Adrenal gland (tissue), 12 donors: ENCODE data around the gene C15orf61. TPM values are rescaled to one million over a fixed set of nuclear protein-coding genes. Genes with fewer than 3 reads are reported as not detected.

ENCODE experiments used
- DNase-seq, 7 donors: peaks; one replicate each; pipeline ENCODE4 v3.0.0-alpha.2; 2019 to 2020
- H3K27ac ChIP-seq, 5 donors: fragments of 200-600 bp; sonication (generic) in 4 of 5; 1 replicate in 3 of 5; 2 replicates in 2 of 5; pipeline versions ENCODE4 v1.5.1 to v1.8.0; 2016 to 2020; ENCODE audit warnings: mild to moderate bottlenecking in 1 of 5
- H3K27me3 ChIP-seq: fragments of 200-600 bp; 2 replicates; pipeline ENCODE4 v1.8.0; 2021
- H3K36me3 ChIP-seq, 2 donors: fragments of 200-600 bp; replicated peaks in 1 of 2; 1 replicate in 1 of 2; 2 replicates in 1 of 2; pipeline versions ENCODE4 v1.5.1 to v1.8.0; 2018 to 2022
- H3K4me1 ChIP-seq, 2 donors: fragments of 200-600 bp; replicated peaks in 1 of 2; 1 replicate in 1 of 2; 2 replicates in 1 of 2; pipeline versions ENCODE4 v1.5.1 to v1.8.0; 2018 to 2021
- H3K4me3 ChIP-seq, 4 donors: fragments of 200-600 bp; sonication (generic) in 3 of 4; one replicate each; pipeline ENCODE4 v1.5.1; 2016 to 2018
- H3K9me3 ChIP-seq, 3 donors: fragments of 200-600 bp; sonication (generic) in 1 of 3; replicated peaks in 1 of 3; 1 replicate in 2 of 3; 2 replicates in 1 of 3; pipeline versions ENCODE4 v1.5.1 to v1.8.0; 2016 to 2021
- POLR2A ChIP-seq, 2 donors: fragments of 450-650 bp; IDR thresholded peaks; one replicate each; pipeline ENCODE4 v1.6.1; 2017; ENCODE audit warnings: antibody characterized with exemption in 2 of 2, mild to moderate bottlenecking in 2 of 2, moderate library complexity in 1 of 2
- WGBS, 4 donors: extraction: QIAGEN DNeasy Blood & Tissue Kit in 2 of 4; methylation state at CpG; one replicate each; pipeline versions ENCODE4 v1.1.5 to v1.1.7; 2013 to 2017; 5-methylcytosine and 5-hydroxymethylcytosine counted together
- intact Hi-C, 2 donors: fragments of 100-400 bp; cut with DNase I; formaldehyde crosslinking; loops; one replicate each; pipeline versions ENCODE4 v1.14.1 to v1.15.0; 2022 to 2023
- polyA plus RNA-seq, 3 donors: library from polyadenylated mRNA; stranded (reverse); fragments of 200-250 nt in 2 of 3; fragments of 350-450 nt in 1 of 3; fragmentation: Illumina TruSeq in 1 of 3; extraction: RNeasy Lipid Tissue Mini Kit (QIAGEN cat#74804) in 1 of 3; gene quantifications; one replicate each; pipeline ENCODE4 v1.2.3, GENCODE V29; 2013 to 2014
- total RNA-seq, 9 donors: library from RNA; depleted of rRNA in 4 of 9; stranded (reverse); fragments of >200 nt in 4 of 9; fragments of 120-200 nt in 1 of 9; fragmentation: NEBNext Ultra II Directional in 1 of 9; extraction: Animal tissue kit (Norgen Biotek cat#: 25700) in 1 of 9; gene quantifications; one replicate each; pipeline versions ENCODE4 v1.1.0 to v1.2.4, GENCODE V29; 2013 to 2023
- TF ChIP-seq, protein P1 (sequence below), 6 experiments: fragments of 450-650 bp in 4 of 6; fragments of 200-600 bp in 2 of 6; sonication (generic) in 1 of 6; IDR thresholded peaks; 1 replicate in 5 of 6; 2 replicates in 1 of 6; pipeline versions ENCODE4 v1.5.1 to v1.8.0; 2016 to 2021; ENCODE audit warnings: antibody characterized with exemption in 6 of 6, mild to moderate bottlenecking in 2 of 6, moderate library complexity in 1 of 6
- donor health status: healthy with polysubstance abuse.
- donor health status: Bipolar disorder and iron deficiency.
- donor health status: DM: yes; HTN: yes; CAD: no.
- donor health status: DM: no; HTN: no; CAD: no.
- donor health status: DM: no; HTN: no; CAD: no.
- donor health status: DM: yes; HTN: yes; CAD: no.

Gene C15orf61
- total and polyA plus RNA-seq, 12 donors, result 1.2 to 8.3 (median 4.3) TPM

DNA sequence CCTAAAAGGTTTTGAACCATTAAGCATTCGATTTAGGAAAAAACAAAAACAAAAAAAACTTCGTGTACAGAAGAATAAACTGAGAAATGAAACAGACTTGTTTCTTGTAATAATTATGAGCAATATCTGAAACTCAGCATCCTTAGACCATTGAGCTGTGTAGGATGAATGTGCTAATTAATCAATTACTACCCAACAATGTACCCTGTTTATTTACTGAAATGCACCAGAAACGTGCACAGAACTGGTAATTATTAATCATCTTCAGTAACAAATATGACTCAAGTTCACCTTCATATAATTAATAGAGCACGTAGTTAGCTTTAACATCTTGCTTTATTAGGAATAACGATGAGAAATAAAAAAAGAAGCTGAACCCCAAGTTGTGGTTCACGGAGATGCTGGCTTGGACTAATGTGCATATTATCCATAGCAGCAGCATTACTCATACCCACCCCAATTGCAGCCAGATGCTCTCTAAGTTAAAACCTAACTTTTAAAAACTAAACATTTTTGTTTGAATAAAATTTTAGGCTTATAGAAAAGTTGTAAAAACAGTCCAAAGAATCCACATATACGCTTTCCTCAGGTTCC, 10.2 kb upstream of the C15orf61 start:
- 87 to 92% (median 90%) methylated on average over 7 of the region's 7 CpGs for WGBS, 4 donors
- DNase-seq, result no peak
- no peak for TF ChIP-seq POLR2A (IDR thresholded peaks at IDR 0.05)
- peaks cover 0 to 6% of the 10 kb centered on the region in 2 donors for H3K4me1 ChIP-seq
- H3K4me3 ChIP-seq, result no peak overlapping the region
- H3K27me3 ChIP-seq, result no peaks in the 10 kb centered on the region
- no peaks in the 10 kb centered on the region for H3K9me3 ChIP-seq
- H3K27ac ChIP-seq, result no peak overlapping the region
- intact Hi-C loops, result loop anchor here in 1 of 2 donors (10.0 kb wide), 1 partner anchor 324 kb away; no protein-coding TSS in a partner anchor
- H3K36me3 ChIP-seq, result no peaks in the 10 kb centered on the region

DNA sequence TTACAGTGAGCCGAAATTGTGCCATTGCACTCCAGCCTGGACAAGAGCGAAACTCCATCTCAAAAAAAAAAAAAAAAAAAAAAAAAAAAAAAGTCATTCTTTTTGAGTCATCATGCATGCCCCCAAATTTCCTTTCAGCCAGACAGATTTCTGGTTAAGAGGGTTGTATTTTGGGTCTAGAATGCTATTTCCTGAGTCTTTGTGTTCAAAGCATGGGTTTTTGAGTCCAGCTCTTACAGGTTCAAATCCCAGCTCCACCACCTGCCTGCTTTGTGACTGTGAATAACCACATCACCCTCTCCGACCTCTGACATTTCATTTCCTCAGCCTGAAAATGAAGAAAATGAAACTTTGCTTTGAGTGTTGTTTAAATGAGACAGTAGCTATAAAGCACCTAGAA, 9.3 kb upstream of the C15orf61 start:
- H3K36me3 ChIP-seq, result no peaks in the 10 kb centered on the region
- WGBS, 4 donors, result 91 to 98% (median 93%) methylated on average over 3 of the region's 3 CpGs
- H3K27ac ChIP-seq, result no peak overlapping the region

DNA sequence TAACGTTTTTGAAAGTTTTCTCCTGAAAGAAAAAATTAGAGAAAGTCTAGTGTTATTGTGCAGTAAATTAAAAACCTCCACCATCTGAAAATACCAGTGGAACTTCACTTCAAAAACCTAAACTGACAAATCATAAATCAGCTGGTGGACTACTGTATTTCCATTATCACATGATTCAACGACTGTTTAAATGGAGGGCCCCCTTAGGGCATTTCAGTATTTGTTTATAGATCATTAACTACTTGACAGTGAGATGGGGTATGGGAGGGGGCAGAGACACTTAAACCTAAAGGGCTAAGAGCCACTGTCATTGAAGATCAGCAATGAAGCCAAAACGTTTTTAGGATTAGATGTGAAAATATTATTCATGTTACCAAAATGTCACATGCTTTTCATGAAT, 8.8 kb upstream of the C15orf61 start:
- H3K36me3 ChIP-seq, result no peaks in the 10 kb centered on the region
- WGBS, 4 donors, result 41 to 48% (median 46%) methylated on average over 3 of the region's 3 CpGs

More for the DNA sequence above, 9.3 kb upstream of the C15orf61 start:
- Histone ChIP-seq H3K4me1 (peaks cover 0 to under 1% of the 10 kb centered on the region in 2 donors), H3K4me3 (no peak overlapping the region), H3K9me3 (no peaks in the 10 kb centered on the region), H3K27me3 (no peaks in the 10 kb centered on the region)
- TF ChIP-seq, protein P1, sequence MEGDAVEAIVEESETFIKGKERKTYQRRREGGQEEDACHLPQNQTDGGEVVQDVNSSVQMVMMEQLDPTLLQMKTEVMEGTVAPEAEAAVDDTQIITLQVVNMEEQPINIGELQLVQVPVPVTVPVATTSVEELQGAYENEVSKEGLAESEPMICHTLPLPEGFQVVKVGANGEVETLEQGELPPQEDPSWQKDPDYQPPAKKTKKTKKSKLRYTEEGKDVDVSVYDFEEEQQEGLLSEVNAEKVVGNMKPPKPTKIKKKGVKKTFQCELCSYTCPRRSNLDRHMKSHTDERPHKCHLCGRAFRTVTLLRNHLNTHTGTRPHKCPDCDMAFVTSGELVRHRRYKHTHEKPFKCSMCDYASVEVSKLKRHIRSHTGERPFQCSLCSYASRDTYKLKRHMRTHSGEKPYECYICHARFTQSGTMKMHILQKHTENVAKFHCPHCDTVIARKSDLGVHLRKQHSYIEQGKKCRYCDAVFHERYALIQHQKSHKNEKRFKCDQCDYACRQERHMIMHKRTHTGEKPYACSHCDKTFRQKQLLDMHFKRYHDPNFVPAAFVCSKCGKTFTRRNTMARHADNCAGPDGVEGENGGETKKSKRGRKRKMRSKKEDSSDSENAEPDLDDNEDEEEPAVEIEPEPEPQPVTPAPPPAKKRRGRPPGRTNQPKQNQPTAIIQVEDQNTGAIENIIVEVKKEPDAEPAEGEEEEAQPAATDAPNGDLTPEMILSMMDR (IDR thresholded peaks at IDR 0.05), result no peak
- TF ChIP-seq POLR2A (IDR thresholded peaks at IDR 0.05), result no peak
- DNase-seq, result no peak
- intact Hi-C loops, result loop anchor here in 1 of 2 donors (10.0 kb wide), 1 partner anchor 323 kb away; no protein-coding TSS in a partner anchor

DNA sequence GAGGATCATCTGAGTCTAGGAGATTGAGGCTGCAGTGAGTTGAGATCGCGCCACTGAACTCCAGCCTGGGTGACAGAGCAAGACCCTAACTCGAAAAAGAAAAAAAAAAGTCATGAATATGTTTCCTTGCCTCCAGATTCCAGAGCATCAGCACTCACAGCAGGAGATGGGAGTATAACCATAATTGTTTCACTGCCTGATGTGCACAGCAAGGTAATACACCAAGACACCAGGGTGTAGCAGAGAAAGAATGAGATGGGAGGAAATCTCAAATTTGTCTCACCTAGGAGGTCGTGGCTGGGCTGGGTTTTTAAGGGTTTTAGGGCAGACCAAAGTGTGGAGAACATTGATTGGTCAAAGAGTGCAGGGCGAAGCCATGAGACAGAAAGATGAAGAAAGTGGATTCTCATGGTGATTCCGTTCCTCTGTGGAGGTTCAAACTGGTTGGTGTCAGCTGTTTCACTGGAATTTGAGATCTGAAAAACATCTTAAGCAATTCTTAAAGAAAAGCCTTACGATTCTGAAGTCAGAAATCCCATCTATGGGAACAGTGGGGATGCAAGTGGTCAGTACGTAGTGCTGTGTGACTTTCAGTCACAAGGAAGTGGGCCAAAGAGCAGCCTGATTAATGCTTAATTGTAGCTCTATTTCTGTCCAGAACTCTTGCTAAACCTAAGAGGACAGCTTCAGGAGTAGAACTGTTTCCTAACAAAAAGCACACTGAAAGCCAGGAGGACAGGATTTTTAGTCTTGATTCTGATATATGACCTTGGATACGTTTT, 7.8 kb upstream of the C15orf61 start:
- intact Hi-C loops, result loop anchor here in 1 of 2 donors (10.0 kb wide), 1 partner anchor 322 kb away; no protein-coding TSS in a partner anchor
- no peak for TF ChIP-seq POLR2A (IDR thresholded peaks at IDR 0.05)
- TF ChIP-seq, protein P1 (IDR thresholded peaks at IDR 0.05), result no peak
- Histone ChIP-seq H3K4me3 (no peak overlapping the region), H3K4me1 (no peaks in the 10 kb centered on the region), H3K27me3 (no peaks in the 10 kb centered on the region), H3K27ac (no peak overlapping the region), H3K9me3 (no peaks in the 10 kb centered on the region), H3K36me3 (no peaks in the 10 kb centered on the region)
- WGBS, 4 donors, result 78 to 89% (median 81%) methylated on average over 9 of the region's 9 CpGs
- DNase-seq, result no peak

More for the DNA sequence above, 8.8 kb upstream of the C15orf61 start:
- intact Hi-C loops, result loop anchor here in 1 of 2 donors (10.0 kb wide), 1 partner anchor 323 kb away; no protein-coding TSS in a partner anchor
- Histone ChIP-seq H3K4me1 (no peaks in the 10 kb centered on the region), H3K9me3 (no peaks in the 10 kb centered on the region), H3K27me3 (no peaks in the 10 kb centered on the region), H3K4me3 (no peak overlapping the region), H3K27ac (no peak overlapping the region)
- TF ChIP-seq, protein P1 (IDR thresholded peaks at IDR 0.05), result no peak
- no peak for TF ChIP-seq POLR2A (IDR thresholded peaks at IDR 0.05)
- DNase-seq, result no peak
